HG03025 (cell line): ENCODE measurements around the gene TAF8.

Source experiments
- ATAC-seq: cut with Tn5 transposase; IDR thresholded peaks from one replicate; pipeline ENCODE4 v1.9.1; 2021; ENCODE audit warnings: mild to moderate bottlenecking, moderate library complexity; ENCODE audit not compliant: unreplicated experiment, low FRiP score

TAF8 gene

DNA sequence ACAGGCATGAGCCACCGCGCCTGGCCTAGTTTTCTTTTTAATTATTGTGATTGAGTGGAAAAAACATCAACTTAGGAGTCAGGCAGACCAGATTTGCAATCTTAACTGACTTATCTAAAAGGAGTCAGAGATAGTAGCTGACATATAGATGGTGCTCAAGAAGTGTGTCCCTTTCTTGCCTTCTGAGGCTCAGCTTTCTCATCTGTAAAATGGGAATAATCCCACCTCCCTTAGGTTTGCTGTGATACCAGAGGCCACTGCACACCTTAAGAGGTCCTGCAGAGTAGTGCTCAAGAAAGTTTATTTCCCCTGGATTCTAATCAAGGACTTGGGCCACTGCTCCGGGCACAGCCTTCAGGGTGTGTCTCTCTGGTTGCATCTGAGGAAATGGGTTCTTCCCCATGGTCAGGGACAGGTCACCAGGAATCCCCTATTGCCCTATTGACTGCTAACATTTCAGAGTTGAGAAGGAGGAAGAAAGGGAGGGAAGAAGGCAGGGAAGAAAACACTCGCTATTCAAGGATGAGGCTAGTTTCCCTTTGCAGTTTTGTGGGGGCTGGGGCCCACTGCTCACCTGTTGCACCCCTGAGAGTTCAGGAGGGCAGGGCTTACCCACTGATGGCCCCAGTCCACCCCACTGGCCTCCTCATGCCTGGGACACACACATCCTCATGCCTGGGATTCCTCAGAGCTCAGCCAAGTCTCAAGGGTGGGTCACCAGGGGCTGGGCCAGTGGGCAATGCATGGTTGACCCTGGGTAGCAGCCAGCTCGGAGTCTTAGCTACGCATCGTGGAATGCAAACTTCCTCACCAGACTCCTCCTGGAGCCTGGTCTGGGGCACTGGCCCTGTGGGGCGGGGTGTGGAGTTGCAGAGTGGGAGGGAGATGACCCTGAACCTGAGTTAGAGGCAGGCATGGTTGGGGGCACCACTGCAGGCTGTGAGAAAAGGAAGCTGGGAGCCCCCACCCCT, 70.9 kb downstream of the TAF8 start:
- ATAC-seq = no peak

DNA sequence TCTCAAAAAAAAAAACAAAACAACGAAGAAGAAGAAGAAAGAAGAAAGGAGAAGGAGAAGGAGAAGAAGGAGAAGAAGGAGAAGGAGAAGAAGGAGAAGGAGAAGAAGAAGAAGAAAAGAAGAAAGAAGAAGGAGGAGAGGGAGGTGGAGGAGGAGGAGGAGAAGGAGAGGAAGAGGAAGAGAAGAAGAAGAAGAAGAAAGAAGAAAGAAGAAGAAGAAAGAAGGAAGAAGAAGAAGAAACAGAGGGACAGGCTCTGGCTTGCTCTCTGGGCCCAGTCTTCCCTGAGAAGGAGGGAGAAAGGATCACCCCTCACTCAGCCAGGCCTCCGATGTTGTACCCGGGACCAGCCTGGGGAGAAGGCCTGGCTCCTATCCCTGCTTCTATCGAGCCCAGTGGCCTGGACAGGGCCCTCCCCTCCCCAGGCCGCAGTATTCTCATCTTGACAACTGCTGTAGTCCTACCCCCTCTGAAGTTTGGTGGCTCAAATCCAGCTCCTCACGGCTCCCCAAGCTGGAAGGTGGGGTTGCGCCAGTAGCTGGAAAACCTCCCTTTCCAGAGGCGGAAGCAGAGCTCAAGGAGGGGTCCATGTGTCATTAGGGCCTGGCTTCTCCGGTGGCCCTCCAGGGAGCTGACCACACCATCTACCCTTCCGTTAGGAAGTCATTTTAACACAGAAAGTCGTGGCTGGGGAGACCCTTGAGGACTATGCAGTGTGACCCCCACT, 73.2 kb downstream of the TAF8 start:
- no peak for ATAC-seq

DNA sequence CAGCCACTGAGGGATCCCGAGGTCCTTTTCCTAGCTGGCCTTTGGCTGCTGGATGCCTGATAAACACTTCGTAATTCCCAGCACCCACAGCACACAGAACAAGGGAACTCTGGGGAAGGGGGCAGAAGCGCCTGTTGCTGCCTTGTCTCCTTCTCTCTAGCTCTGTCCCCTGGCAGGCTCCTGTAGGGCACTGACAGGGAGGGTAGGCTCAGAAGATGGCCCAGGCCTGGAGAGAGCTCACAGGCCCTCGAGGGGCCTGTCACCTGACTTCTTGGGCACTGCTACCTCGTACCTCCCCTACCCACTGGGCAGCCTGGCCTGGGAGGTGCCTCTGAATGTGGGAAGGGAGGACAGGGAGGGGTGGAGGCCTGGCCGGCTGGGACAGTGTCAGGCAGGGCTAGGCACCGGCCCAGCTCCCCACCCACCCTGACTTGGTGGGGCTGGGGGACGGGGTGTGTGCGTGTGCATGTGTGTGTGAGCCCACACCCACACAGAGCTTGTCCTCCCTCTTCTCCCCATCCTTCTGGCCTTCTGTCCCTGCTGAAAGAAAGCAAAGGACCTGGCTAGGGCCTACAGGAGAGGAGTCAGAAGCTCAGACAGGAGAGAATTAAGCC, 74.0 kb downstream of the TAF8 start:
- no peak for ATAC-seq

DNA sequence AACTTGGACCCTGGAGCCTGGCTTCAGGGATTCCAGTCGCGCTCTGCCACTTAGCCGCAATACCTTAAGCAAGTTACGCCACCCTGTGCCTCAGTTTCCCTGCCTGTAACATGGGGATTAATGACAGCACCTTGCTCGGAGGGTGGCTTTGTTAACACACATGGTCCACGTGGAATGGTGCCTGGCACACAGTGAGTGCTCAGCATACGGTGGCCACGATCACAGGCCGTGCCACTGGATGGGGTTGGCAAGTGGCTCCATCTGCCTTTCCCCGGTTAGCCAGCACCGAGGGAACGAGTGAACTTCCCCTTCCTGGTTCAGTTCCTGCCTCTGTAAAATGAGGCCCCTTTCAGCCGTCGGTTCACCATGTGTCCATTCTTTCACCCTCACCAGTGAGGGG, 74.9 kb downstream of the TAF8 start:
- ATAC-seq = no peak

DNA sequence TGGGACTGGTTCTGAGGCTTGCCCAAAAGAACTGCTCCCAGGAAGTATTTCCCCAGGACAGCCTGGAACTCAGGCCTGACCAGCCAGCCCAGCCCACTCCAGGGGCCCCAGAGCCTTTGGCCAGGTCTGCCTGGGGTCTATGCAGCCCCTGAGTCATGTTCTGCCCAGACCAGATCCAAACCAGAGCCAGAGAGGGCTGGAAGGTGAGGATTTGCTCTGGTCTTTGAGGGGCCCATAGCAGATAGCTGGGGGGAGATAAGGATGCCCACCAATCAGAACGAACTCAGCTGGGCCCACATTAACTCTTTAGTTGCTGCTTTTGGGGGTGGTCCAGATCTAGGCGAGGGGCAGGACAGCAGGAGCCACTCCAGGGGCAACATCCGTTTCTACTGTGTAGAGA, 75.3 kb downstream of the TAF8 start:
- no peak for ATAC-seq

GRCh38 chr6:42128460-42129359, 78.4 kb downstream of the TAF8 start:
- ATAC-seq = no peak

- ATAC-seq = no peak
These were observed 79.0 kb downstream of the TAF8 start for GRCh38 chr6:42129360-42129676.

GRCh38 chr6:42131531-42131930, 81.2 kb downstream of the TAF8 start:
- no peak for ATAC-seq

- ATAC-seq = no peak
These were observed 83.6 kb downstream of the TAF8 start for GRCh38 chr6:42133926-42134325.

DNA sequence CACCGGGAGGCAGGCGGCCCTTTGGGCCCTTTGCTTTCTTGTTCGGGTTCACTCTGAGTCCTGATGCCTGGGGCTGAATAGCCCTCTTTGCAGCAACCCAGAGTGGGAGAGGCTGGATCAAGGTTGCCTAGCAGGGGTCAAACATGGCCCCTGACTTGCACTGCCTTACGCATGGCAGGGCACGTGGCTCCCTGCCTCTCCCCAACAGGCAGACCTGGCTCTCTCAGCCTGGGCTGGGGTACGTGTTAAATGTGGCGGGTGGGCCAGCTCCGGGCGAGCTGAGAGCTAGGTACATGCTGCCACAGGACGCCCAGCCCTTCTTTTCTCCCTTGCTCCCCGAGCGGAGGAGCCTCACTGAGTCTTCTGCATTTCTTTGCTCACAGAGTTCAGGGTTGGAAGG, 84.8 kb downstream of the TAF8 start:
- no peak for ATAC-seq

DNA sequence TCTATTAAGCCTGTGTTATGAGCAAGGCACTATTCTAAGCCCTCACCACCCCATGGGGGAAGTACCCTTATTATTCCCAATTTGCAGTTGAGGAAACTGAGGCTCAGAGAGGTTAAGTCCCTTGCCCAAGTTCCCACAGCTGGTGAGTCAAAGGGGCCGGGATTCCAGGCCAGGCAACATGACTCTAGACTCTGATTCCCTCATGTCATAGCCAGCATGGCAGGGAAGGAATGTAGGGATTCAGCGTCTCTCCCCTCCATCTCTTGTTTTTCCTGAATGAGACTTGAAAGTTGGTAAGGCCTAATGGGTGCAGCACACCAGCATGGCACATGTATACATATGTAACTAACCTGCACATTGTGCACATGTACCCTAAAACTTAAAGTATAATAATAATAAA, 85.4 kb downstream of the TAF8 start:
- no peak for ATAC-seq

DNA sequence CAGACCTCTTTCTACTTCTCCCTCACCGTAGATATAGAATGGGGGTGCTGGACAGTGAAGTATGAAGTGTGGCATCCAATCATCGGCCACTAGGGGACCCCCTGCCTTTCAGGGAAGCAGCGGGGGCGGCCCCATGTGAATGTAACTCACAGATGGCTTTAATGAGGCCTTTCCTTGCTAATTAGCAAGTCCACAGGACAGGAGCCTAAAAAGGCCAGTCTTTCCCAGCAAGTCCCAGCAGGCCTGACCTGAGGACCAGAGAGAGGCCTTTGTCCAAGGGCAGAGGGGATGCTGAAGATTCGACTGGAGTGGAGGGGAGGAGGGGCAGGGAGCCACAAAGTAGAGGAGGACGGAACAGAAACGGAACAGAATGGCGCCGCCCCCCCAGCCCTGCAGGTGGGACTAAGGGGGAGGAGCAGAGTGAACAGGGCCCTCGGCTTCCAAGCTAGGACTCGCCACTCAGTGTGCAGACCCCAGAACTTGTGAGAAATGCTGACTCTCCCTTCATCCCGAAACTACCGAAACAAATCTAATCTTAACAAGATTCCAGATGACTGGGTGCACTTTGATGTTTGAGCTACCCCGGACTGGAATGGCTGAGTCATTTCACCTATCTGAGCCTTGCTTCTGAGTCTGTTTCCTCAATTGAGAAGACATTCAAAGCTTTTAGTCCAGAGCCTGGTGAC, 86.3 kb downstream of the TAF8 start:
- ATAC-seq = no peak
